Activated CD4-positive, alpha-beta T cell treated with anti-CD3 and anti-CD28 coated beads, Interleukin-2, Interleukin-4, amounts not matched to agents 100 ng/mL and 50 ng/mL, durations not matched to agents 16 hours and 8 hours (primary cell): ENCODE measurements around the gene ARHGEF5.
"Not testable (repeated sequence)": the region's sequence is repeated elsewhere in the genome, so short reads cannot be mapped to it uniquely, and the experiment has no call there.

Source experiments
- DNase-seq: peaks from one replicate; pipeline ENCODE4 v3.0.0-alpha.2; 2020; ENCODE audit warnings: low spot score

ARHGEF5 gene

GRCh38 chr7:144384071-144384470 is 28.9 kb downstream of the ARHGEF5 start:
- DNase-seq: no peak

- DNase-seq: peak; percentile 37
Measured at GRCh38 chr7:144384555-144385245, 29.5 kb downstream of the ARHGEF5 start.

GRCh38 chr7:144386741-144387140 is 31.5 kb downstream of the ARHGEF5 start:
- no peak for DNase-seq

GRCh38 chr7:144388950-144389349 is 33.7 kb downstream of the ARHGEF5 start:
- DNase-seq: no peak

GRCh38 chr7:144390481-144390880 is 35.3 kb downstream of the ARHGEF5 start:
- no peak for DNase-seq

- DNase-seq: no peak
Measured at GRCh38 chr7:144391014-144391413, 35.8 kb downstream of the ARHGEF5 start.

- DNase-seq: peak; percentile 53
Measured at GRCh38 chr7:144391823-144392255, 36.6 kb downstream of the ARHGEF5 start.

DNA sequence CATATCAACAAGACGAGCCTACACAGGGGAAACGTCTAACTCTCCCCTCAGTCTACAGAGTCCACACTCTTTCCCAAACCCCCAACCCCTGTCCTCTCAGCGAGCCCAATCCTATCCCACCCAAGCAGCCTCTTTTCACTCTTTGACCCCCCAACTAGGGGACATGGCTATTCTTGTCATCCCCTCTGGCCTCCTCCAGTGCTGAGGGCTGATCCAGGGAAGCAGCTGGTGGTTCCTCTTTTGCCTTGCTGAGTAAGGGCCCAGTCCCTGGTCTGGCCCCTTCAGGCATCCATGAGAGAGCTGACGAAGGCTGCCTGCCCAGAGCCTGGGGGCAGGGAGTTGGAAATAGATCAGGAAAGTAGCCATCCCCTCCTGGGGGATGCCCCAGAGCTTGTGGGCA is 41.9 kb downstream of the ARHGEF5 start:
- DNase-seq: no peak

- DNase-seq: no peak
Measured at GRCh38 chr7:144398291-144398690, 43.1 kb downstream of the ARHGEF5 start.

GRCh38 chr7:144398911-144399310 is 43.7 kb downstream of the ARHGEF5 start:
- no peak for DNase-seq

DNA sequence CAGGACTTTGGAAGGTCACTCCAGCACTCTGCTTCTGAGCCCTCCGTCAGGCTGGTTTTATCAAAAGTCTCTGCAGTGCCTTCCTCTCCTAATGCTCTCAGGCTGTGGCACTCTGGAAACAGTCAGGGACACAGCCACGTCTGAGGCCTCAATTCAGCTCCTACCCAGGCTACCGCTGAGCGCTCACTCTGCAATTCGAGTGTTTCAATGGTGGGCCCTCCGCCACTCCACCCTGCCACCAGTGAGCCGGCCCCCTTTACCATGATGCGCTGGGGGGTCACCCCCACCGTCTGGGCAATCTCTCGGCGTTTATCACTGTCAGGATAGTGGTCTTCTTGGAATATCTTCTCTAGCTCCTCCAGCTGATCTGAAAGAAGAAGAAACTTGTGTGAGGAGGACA is 44.7 kb downstream of the ARHGEF5 start:
- DNase-seq: no peak

GRCh38 chr7:144401490-144401889 is 46.3 kb downstream of the ARHGEF5 start:
- no peak for DNase-seq

DNA sequence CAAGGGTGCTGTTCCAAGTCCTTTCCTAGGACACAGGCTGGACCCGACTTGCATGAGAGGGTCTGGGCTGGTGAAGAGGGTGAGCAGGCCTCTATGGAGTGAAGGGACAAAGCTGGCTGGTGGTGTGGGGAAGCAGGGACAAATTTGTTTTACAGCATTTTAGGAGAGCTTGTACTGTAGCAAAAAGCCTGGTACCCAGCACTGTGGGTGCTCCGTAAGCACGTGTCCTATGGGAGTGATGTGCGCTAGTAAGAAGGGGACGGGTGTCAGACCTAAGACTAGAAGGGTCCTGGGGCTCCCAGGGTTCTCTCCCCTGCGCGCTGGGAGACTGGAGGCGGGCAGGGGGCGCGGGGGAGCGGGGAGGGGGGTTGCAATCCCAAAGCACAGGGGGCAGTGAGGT is 47.9 kb downstream of the ARHGEF5 start:
- no peak for DNase-seq

GRCh38 chr7:144403649-144404061 is 48.5 kb downstream of the ARHGEF5 start, which contains the start of gene NOBOX:
TSS of gene NOBOX (minus strand) at chr7:144403693.
- DNase-seq: no peak

GRCh38 chr7:144404946-144405345 is 49.7 kb downstream of the ARHGEF5 start:
- no peak for DNase-seq

DNA sequence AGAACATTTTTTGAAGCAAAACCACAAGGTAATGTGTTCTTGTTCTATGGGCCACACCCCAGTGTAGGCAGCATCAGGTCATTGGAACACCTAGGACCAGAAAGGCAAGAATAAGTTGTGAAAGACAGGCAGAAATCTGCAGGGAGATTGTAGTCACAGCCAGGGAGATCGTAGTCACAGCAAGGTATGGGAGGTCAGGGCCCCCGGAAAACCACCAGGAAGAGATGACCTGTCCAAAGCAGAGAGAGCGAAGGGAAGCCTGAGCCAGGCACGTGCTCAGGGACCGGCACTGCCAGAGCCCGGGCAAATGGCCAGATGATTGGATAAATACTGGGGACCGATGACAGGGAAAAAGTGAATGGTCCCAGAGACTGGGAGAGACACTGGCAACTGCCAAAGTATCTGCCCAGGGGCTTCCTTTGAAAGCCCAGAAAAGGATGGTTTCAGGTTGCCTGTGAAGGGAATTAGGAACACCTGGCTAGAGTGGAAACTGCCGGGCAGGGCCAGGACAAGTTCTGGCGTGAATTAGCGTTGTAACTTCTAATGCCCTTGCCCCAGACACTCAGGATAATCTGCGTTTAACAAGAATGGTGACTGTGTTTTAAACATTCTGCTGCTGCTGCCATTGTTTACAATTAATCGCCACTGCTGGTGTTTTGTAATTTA is 52.2 kb downstream of the ARHGEF5 start:
- DNase-seq: no peak

GRCh38 chr7:144408121-144408520 is 52.9 kb downstream of the ARHGEF5 start:
- no peak for DNase-seq

DNA sequence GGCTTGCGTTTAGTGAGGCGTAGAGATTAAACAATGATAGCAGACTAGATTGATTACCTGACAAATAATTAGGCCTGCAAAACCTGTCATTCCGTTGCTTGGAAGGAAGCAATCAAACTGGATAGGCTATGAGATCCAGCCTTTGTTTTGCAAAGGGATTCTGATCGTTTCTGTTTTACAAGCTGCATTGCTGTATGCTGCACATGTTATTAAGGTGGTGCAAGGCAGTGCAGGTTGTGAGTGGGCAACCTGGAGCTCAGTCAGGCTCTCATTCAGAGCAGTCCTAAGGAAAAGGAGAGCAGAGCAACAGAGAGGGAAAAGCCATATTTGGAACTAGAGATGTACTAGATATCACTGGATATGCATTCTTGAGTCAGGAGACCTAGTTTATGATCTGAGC is 55.2 kb downstream of the ARHGEF5 start:
- DNase-seq: no peak

DNA sequence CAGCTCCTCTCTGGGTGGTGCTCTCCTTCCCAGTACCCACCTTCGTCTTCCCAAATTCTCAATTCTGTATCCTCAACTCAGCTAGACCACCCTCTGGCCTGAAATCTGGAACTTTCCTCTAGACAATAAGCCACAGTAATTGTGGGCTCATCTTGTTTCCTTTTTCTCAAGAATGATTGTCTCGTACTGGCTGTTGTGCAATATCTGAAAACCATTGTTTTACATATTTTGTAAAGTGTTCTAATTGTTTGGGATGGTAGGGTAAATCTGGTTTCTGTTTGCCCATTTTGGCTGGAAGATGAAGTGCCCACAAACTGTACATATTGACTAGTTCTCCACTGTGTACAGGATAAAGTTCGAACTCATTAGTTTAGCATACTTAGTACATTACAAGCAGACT is 59.6 kb downstream of the ARHGEF5 start:
- no peak for DNase-seq

GRCh38 chr7:144415858-144416257 is 60.7 kb downstream of the ARHGEF5 start:
- no peak for DNase-seq

- no peak for DNase-seq
Measured at GRCh38 chr7:144416341-144416740, 61.1 kb downstream of the ARHGEF5 start.

DNA sequence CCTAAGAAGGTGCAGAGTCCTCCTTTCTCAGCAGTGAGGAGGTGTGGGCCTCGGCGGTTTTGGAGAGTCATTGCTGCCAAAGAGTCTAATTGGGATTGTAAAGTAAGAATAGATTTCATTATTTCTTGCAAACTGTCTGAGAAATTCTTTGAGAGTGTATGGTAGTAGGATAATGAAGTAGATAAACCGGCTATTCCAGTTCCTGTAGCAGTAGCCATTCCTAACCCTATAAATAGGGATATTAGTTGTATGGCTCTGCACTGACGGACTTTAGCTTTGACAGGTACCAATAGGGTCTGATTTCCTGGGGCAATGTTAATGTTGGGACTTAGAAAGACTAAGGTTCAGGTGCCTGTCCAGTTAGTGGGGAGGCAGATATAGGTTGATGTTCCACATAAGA is 63.7 kb downstream of the ARHGEF5 start:
- DNase-seq: not testable (repeated sequence)

- not testable (repeated sequence) for DNase-seq
Measured at GRCh38 chr7:144427539-144427938, 72.3 kb downstream of the ARHGEF5 start.

GRCh38 chr7:144428431-144428830 is 73.2 kb downstream of the ARHGEF5 start:
- no peak for DNase-seq
